Measurements from ENCODE around the gene TNS1. TPM values are rescaled to one million over a fixed set of nuclear protein-coding genes. Genes with fewer than 3 reads are reported as not detected.

TNS1 gene
- total RNA-seq, 1 donor from 2014 or later, result 54.5 TPM

- no peak overlapping the region for H3K4me3 ChIP-seq (ENCODE audit: low read depth, low read length)
- H3K36me3 ChIP-seq (ENCODE audit: control insufficient read depth, insufficient read depth, low read length), result no peaks in the 10 kb centered on the region
- no peak for TF ChIP-seq CTCF (IDR thresholded peaks at IDR 0.05; ENCODE audit: insufficient read depth, low read length, poor library complexity, severe bottlenecking)
- H3K27me3 ChIP-seq (ENCODE audit: control insufficient read depth, insufficient read depth, low read length), result peaks cover 2% of the 10 kb centered on the region
- DNase-seq (ENCODE audit: low read depth), result no peak
Observed at GRCh38 chr2:217946051-217946450, 56.7 kb downstream of the TNS1 start.

- Histone ChIP-seq H3K27me3 (ENCODE audit: control insufficient read depth, insufficient read depth, low read length) (peaks cover 2% of the 10 kb centered on the region), H3K4me3 (ENCODE audit: low read depth, low read length) (no peak overlapping the region), H3K36me3 (ENCODE audit: control insufficient read depth, insufficient read depth, low read length) (no peaks in the 10 kb centered on the region)
- no peak for DNase-seq (ENCODE audit: low read depth)
- TF ChIP-seq CTCF (IDR thresholded peaks at IDR 0.05; ENCODE audit: insufficient read depth, low read length, poor library complexity, severe bottlenecking), result no peak
Observed at GRCh38 chr2:217945530-217945929, 57.3 kb downstream of the TNS1 start.

- H3K27me3 ChIP-seq (ENCODE audit: control insufficient read depth, insufficient read depth, low read length), result peaks cover 2% of the 10 kb centered on the region
Observed at GRCh38 chr2:217944923-217945322, 57.9 kb downstream of the TNS1 start.

GRCh38 chr2:217944366-217944765, 58.4 kb downstream of the TNS1 start:
- no peaks in the 10 kb centered on the region for H3K36me3 ChIP-seq (ENCODE audit: control insufficient read depth, insufficient read depth, low read length)
- no peak for DNase-seq (ENCODE audit: low read depth)
- no peak for TF ChIP-seq CTCF (IDR thresholded peaks at IDR 0.05; ENCODE audit: insufficient read depth, low read length, poor library complexity, severe bottlenecking)
- no peak overlapping the region for H3K4me3 ChIP-seq (ENCODE audit: low read depth, low read length)
- H3K27me3 ChIP-seq (ENCODE audit: control insufficient read depth, insufficient read depth, low read length), result peaks cover 2% of the 10 kb centered on the region

More at GRCh38 chr2:217944923-217945322, 57.9 kb downstream of the TNS1 start:
- TF ChIP-seq CTCF (IDR thresholded peaks at IDR 0.05; ENCODE audit: insufficient read depth, low read length, poor library complexity, severe bottlenecking), result no peak
- Histone ChIP-seq H3K36me3 (ENCODE audit: control insufficient read depth, insufficient read depth, low read length) (no peaks in the 10 kb centered on the region), H3K4me3 (ENCODE audit: low read depth, low read length) (no peak overlapping the region)
- no peak for DNase-seq (ENCODE audit: low read depth)

- Histone ChIP-seq H3K27me3 (ENCODE audit: control insufficient read depth, insufficient read depth, low read length) (peaks cover 2% of the 10 kb centered on the region), H3K36me3 (ENCODE audit: control insufficient read depth, insufficient read depth, low read length) (no peaks in the 10 kb centered on the region), H3K4me3 (ENCODE audit: low read depth, low read length) (peak overlapping the region; percentile 69)
- TF ChIP-seq CTCF (IDR thresholded peaks at IDR 0.05; ENCODE audit: insufficient read depth, low read length, poor library complexity, severe bottlenecking), result peak; percentile 56
- DNase-seq (ENCODE audit: low read depth), result no peak
Observed at GRCh38 chr2:217943446-217944321, 59.1 kb downstream of the TNS1 start.

Measured in kidney epithelial cell (primary cell).